CD4-positive, alpha-beta T cell treated with Interleukin-4 for 4 hours (primary cell): ENCODE results near the gene PCDHA4.
"Not testable (repeated sequence)": the region's sequence is repeated elsewhere in the genome, so short reads cannot be mapped to it uniquely, and the experiment has no call there.

ENCODE experiments used
- DNase-seq: peaks from one replicate; pipeline ENCODE4 v3.0.0-alpha.2; 2020

The PCDHA4 gene

GRCh38 chr5:140806834-140807775 lies at the start of gene PCDHA4:
TSS of gene PCDHA4 (plus strand) at chr5:140807068.
- no peak for DNase-seq

GRCh38 chr5:140764177-140764973 lies 42.5 kb upstream of the PCDHA4 start:
- DNase-seq: no peak

GRCh38 chr5:140767444-140767843 lies 39.4 kb upstream of the PCDHA4 start:
- DNase-seq: no peak

GRCh38 chr5:140780512-140780911 lies 26.4 kb upstream of the PCDHA4 start:
- DNase-seq: no peak

- DNase-seq: no peak
These were observed 20.8 kb upstream of the PCDHA4 start, which contains the start of gene PCDHA1 for GRCh38 chr5:140785905-140786686. TSS of gene PCDHA1 (plus strand) at chr5:140786140.

GRCh38 chr5:140787422-140787821 lies 19.4 kb upstream of the PCDHA4 start:
- not testable (repeated sequence) for DNase-seq

GRCh38 chr5:140787849-140788504 lies 18.9 kb upstream of the PCDHA4 start:
- DNase-seq: not testable (repeated sequence)

- no peak for DNase-seq
These were observed 15.8 kb upstream of the PCDHA4 start for GRCh38 chr5:140791089-140791488.

GRCh38 chr5:140794595-140795258 lies 12.1 kb upstream of the PCDHA4 start, which contains the start of gene PCDHA2:
TSS of gene PCDHA2 (plus strand) at chr5:140794852.
- no peak for DNase-seq

GRCh38 chr5:140795259-140795641 lies 11.6 kb upstream of the PCDHA4 start:
- no peak for DNase-seq

GRCh38 chr5:140796072-140796717 lies 10.7 kb upstream of the PCDHA4 start:
- not testable (repeated sequence) for DNase-seq

GRCh38 chr5:140796718-140797095 lies 10.2 kb upstream of the PCDHA4 start:
- no peak for DNase-seq

GRCh38 chr5:140800816-140801493 lies 5.9 kb upstream of the PCDHA4 start, which contains the start of gene PCDHA3:
TSS of gene PCDHA3 (plus strand) at chr5:140801057.
- DNase-seq: no peak

GRCh38 chr5:140801494-140801841 lies 5.4 kb upstream of the PCDHA4 start:
- no peak for DNase-seq

- DNase-seq: not testable (repeated sequence)
These were observed 4.5 kb upstream of the PCDHA4 start for GRCh38 chr5:140802381-140802780.

GRCh38 chr5:140802781-140803271 lies 4.0 kb upstream of the PCDHA4 start:
- no peak for DNase-seq

GRCh38 chr5:140808241-140808888 lies 1.5 kb downstream of the PCDHA4 start:
- DNase-seq: not testable (repeated sequence)

- no peak for DNase-seq
These were observed 2.0 kb downstream of the PCDHA4 start for GRCh38 chr5:140808889-140809291.

- DNase-seq: no peak
These were observed 14.8 kb downstream of the PCDHA4 start, which contains the start of gene PCDHA5 for GRCh38 chr5:140821375-140822280. TSS of gene PCDHA5 (plus strand) at chr5:140821613.
